C4-2B (cell line): ENCODE measurements around the gene MDK.

Experiments
- ZFX ChIP-seq: fragments of 450-650 bp; IDR thresholded peaks from 2 replicates; pipeline ENCODE4 v1.6.1; 2017
- TF ChIP-seq, protein P1 (sequence below): fragments of 450-650 bp; conservative IDR thresholded peaks from 2 replicates; pipeline ENCODE4 v1.5.1; 2017; ENCODE audit warnings: mild to moderate bottlenecking

DNA sequence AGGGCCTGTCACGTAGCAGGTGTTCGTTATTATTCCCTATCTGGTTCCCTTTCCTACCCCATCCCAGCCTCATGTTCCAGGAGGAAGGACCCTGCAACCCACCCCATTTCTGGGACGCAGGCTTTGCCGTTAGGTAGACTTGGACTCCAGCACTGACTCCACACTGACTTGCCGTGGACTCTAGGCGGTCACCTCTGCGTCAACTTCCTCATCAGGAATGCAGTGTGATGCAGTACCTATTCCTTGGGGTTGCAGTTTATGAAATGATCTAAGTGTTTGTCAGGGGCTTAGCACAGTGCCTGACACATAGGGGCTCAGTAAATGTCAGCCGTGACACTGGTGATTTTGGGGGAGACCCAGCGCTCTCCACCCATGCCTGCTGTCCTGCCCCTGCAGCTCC lies 17.4 kb upstream of the MDK start:
- TF ChIP-seq, protein P1, sequence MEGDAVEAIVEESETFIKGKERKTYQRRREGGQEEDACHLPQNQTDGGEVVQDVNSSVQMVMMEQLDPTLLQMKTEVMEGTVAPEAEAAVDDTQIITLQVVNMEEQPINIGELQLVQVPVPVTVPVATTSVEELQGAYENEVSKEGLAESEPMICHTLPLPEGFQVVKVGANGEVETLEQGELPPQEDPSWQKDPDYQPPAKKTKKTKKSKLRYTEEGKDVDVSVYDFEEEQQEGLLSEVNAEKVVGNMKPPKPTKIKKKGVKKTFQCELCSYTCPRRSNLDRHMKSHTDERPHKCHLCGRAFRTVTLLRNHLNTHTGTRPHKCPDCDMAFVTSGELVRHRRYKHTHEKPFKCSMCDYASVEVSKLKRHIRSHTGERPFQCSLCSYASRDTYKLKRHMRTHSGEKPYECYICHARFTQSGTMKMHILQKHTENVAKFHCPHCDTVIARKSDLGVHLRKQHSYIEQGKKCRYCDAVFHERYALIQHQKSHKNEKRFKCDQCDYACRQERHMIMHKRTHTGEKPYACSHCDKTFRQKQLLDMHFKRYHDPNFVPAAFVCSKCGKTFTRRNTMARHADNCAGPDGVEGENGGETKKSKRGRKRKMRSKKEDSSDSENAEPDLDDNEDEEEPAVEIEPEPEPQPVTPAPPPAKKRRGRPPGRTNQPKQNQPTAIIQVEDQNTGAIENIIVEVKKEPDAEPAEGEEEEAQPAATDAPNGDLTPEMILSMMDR: no peak
- no peak for TF ChIP-seq ZFX
